Measurements from ENCODE around the gene TMEM187. TPM values are rescaled to one million over a fixed set of nuclear protein-coding genes. Genes with fewer than 3 reads are reported as not detected.
A peak's percentile ranks its signal among the peaks of the same experiment; 100 is the strongest.

The TMEM187 gene
- total RNA-seq, 2 experiments from 2014 or later: 1.4 to 4.5 TPM

DNA sequence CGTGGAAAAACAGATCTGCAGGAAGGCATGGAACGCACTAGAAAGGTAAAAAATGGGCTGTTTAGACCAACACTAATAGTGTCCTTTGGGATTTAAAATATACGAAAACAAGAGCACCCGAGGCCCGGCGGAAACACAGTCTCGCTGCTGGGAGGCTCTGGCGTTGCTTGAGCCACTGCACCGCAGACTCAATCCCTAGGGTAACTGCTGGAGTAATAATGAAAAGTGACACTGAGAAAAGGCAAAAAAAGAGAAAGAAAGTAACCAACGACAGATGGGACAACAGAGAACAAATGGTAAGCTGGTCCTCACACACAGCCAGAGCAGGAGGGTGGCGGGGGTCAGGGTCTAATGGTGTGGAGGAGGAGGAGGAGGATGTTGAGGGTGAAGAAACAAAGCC lies 31.8 kb downstream of the TMEM187 start:
- no peak overlapping the region; the same call in none of the 2 replicates for H3K4me2 ChIP-seq (ENCODE audit: low read length)
- BruUV-seq (replicated peaks): no TSS peak
- H3K79me2 ChIP-seq (ENCODE audit: insufficient read depth, low read depth, low read length): no peaks in the 10 kb centered on the region
- TF ChIP-seq EZH2phosphoT487 (IDR thresholded peaks at IDR 0.05; ENCODE audit: borderline replicate concordance, low read depth, low read length): no peak
- TF ChIP-seq, protein P1, sequence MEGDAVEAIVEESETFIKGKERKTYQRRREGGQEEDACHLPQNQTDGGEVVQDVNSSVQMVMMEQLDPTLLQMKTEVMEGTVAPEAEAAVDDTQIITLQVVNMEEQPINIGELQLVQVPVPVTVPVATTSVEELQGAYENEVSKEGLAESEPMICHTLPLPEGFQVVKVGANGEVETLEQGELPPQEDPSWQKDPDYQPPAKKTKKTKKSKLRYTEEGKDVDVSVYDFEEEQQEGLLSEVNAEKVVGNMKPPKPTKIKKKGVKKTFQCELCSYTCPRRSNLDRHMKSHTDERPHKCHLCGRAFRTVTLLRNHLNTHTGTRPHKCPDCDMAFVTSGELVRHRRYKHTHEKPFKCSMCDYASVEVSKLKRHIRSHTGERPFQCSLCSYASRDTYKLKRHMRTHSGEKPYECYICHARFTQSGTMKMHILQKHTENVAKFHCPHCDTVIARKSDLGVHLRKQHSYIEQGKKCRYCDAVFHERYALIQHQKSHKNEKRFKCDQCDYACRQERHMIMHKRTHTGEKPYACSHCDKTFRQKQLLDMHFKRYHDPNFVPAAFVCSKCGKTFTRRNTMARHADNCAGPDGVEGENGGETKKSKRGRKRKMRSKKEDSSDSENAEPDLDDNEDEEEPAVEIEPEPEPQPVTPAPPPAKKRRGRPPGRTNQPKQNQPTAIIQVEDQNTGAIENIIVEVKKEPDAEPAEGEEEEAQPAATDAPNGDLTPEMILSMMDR (conservative IDR thresholded peaks at IDR 0.05; ENCODE audit: low read length): no peak
- H3K4me3 ChIP-seq (ENCODE audit: low read depth, low read length, poor library complexity, severe bottlenecking): no peak overlapping the region
- H3K9me2 ChIP-seq (ENCODE audit: insufficient read depth, low read length): no peaks in the 10 kb centered on the region
- no peak overlapping the region for H2AFZ ChIP-seq (ENCODE audit: low read length)
- ChIA-PET CTCF (ENCODE audit: unreplicated experiment) (no interaction called here), POLR2A (no interaction called here)
- H3K27ac ChIP-seq (ENCODE audit: low read depth, low read length, poor library complexity, severe bottlenecking): no peak overlapping the region
- H3K4me1 ChIP-seq (ENCODE audit: insufficient read depth, low read length, poor library complexity, severe bottlenecking): peaks cover 31% of the 10 kb centered on the region
- no peaks in the 10 kb centered on the region for H3K36me3 ChIP-seq (ENCODE audit: insufficient read depth, low read length)
- H4K20me1 ChIP-seq (ENCODE audit: insufficient read depth, low read length): no peaks in the 10 kb centered on the region
- intact Hi-C loops (cut with micrococcal nuclease; ENCODE audit: unreplicated experiment): no loop called here
- no peaks in the 10 kb centered on the region for H3K9me3 ChIP-seq (ENCODE audit: low read length)
- no peak for DNase-seq (ENCODE audit: low spot score)

GRCh38 chrX:154006947-154007346 lies 34.4 kb downstream of the TMEM187 start:
- TF ChIP-seq EZH2phosphoT487 (IDR thresholded peaks at IDR 0.05; ENCODE audit: borderline replicate concordance, low read depth, low read length): no peak
- TF ChIP-seq, protein P1 (conservative IDR thresholded peaks at IDR 0.05; ENCODE audit: low read length): no peak
- Histone ChIP-seq H3K9me2 (ENCODE audit: insufficient read depth, low read length) (no peaks in the 10 kb centered on the region), H3K27ac (ENCODE audit: low read depth, low read length, poor library complexity, severe bottlenecking) (no peak overlapping the region), H3K9me3 (ENCODE audit: low read length) (no peaks in the 10 kb centered on the region), H2AFZ (ENCODE audit: low read length) (no peak overlapping the region), H3K4me3 (ENCODE audit: low read depth, low read length, poor library complexity, severe bottlenecking) (no peak overlapping the region), H3K79me2 (ENCODE audit: insufficient read depth, low read depth, low read length) (no peaks in the 10 kb centered on the region), H4K20me1 (ENCODE audit: insufficient read depth, low read length) (no peaks in the 10 kb centered on the region), H3K4me2 (ENCODE audit: low read length) (no peak overlapping the region), H3K4me1 (ENCODE audit: insufficient read depth, low read length, poor library complexity, severe bottlenecking) (peaks cover 29% of the 10 kb centered on the region), H3K36me3 (ENCODE audit: insufficient read depth, low read length) (peaks cover 21% of the 10 kb centered on the region)
- CTCF ChIA-PET (ENCODE audit: unreplicated experiment): no interaction called here
- intact Hi-C loops (cut with micrococcal nuclease; ENCODE audit: unreplicated experiment): no loop called here
- DNase-seq (ENCODE audit: low spot score): no peak
- BruUV-seq (replicated peaks): no TSS peak
- POLR2A ChIA-PET: no interaction called here

GRCh38 chrX:154008521-154008920 lies 36.0 kb downstream of the TMEM187 start:
- no TSS peak for BruUV-seq (replicated peaks)
- Histone ChIP-seq H3K27ac (ENCODE audit: low read depth, low read length, poor library complexity, severe bottlenecking) (peak overlapping the region; percentile 11), H3K9me3 (ENCODE audit: low read length) (no peaks in the 10 kb centered on the region), H3K36me3 (ENCODE audit: insufficient read depth, low read length) (peaks cover 36% of the 10 kb centered on the region), H3K4me1 (ENCODE audit: insufficient read depth, low read length, poor library complexity, severe bottlenecking) (peaks cover 23% of the 10 kb centered on the region), H3K4me2 (ENCODE audit: low read length) (peak overlapping the region; percentile 39), H3K9me2 (ENCODE audit: insufficient read depth, low read length) (no peaks in the 10 kb centered on the region), H3K4me3 (ENCODE audit: low read depth, low read length, poor library complexity, severe bottlenecking) (no peak overlapping the region), H4K20me1 (ENCODE audit: insufficient read depth, low read length) (no peaks in the 10 kb centered on the region), H2AFZ (ENCODE audit: low read length) (no peak overlapping the region), H3K79me2 (ENCODE audit: insufficient read depth, low read depth, low read length) (no peaks in the 10 kb centered on the region)
- TF ChIP-seq EZH2phosphoT487 (IDR thresholded peaks at IDR 0.05; ENCODE audit: borderline replicate concordance, low read depth, low read length): no peak
- TF ChIP-seq, protein P1 (conservative IDR thresholded peaks at IDR 0.05; ENCODE audit: low read length): no peak
- ChIA-PET CTCF (ENCODE audit: unreplicated experiment) (no interaction called here), POLR2A (interaction anchor here (0.7 kb wide), 1 partner anchor 9 kb away, joined by 9 read pairs; no protein-coding TSS in a partner anchor)
- no peak for DNase-seq (ENCODE audit: low spot score)
- intact Hi-C loops (cut with micrococcal nuclease; ENCODE audit: unreplicated experiment): no loop called here
